Loucy (cell line): ENCODE data around the gene ZNF593OS.

ENCODE experiments used
- CTCF ChIP-seq: fragments of 200-600 bp; sonication (generic); conservative IDR thresholded peaks from 2 replicates; pipeline ENCODE4 v1.5.1; 2014; ENCODE audit warnings: mild to moderate bottlenecking, antibody characterized with exemption, low read length
- EZH2phosphoT487 ChIP-seq: fragments of 200-600 bp; IDR thresholded peaks from 2 replicates; pipeline ENCODE4 v1.6.1; 2018; ENCODE audit warnings: antibody characterized with exemption, mild to moderate bottlenecking, moderate library complexity, borderline replicate concordance

- TF ChIP-seq CTCF: no peak
- TF ChIP-seq EZH2phosphoT487: no peak
Observed at GRCh38 chr1:26159743-26160039, 11.9 kb downstream of the ZNF593OS start.
